ENCODE results near the gene MPV17.

The MPV17 gene

DNA sequence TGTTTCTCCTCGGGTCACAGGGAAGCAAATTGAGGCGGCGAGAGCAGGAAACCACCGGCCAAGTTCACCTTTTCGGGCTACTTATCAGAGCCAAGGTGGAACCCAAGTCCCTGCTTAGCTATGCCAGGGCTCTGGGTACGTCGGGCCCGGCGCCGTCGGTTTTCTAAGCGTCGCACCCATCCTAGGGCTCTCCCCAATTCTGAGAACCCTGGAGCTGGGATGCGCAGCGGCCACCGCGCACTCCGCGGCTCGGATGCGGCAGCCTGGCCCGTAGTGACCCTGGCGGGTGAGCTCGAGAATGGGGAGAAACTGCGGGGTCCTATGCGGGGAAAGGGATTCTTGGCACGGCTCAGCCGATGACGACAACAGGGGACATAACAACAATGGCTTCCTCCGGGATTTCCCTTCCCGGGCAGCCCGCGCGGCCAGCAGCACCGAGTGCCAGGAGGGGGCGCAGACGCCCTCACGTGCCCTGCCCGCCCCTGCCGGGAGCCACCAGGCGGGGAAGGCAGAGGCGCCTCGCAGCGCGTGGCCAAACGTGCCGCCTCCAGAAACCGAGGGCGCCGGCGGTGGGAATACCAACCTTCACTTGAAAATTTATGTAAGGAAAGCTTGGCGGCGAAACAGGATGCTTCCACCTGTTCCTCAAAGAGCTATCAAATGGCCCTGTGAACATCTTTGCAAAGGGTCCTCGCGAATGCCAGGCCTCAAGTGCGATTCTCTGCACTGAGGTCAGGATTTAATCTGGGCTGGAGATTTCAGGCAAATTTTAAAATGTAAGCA lies 58.0 kb downstream of the MPV17 start:
- DNase-seq (ENCODE audit: low spot score) = peak; percentile 85

DNA sequence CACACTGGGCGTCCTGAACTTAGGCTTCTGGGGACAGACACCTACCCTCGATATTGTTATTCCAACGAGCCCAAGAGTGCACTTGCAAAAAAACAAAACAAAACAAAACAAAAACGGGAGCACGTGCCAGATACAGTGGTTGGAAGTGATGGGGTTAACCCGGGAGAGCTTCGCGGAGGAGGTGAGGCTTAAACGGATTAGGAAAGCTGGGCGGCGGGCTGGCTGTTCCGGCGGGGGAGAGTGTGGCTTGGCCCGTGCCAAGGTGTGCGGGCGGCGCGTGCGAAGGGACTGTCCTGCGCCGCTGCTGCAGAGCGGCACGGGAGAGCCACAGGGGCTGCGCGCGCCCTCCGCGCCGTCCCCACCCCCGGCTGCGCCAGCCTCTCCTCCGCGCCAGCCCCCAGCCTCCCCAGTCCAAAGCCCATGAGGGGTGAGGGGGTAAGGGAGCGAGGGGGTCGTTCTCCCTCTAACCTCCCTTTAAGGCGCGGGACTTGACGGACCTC lies 58.6 kb downstream of the MPV17 start:
- DNase-seq (ENCODE audit: low spot score) = no peak

DNA sequence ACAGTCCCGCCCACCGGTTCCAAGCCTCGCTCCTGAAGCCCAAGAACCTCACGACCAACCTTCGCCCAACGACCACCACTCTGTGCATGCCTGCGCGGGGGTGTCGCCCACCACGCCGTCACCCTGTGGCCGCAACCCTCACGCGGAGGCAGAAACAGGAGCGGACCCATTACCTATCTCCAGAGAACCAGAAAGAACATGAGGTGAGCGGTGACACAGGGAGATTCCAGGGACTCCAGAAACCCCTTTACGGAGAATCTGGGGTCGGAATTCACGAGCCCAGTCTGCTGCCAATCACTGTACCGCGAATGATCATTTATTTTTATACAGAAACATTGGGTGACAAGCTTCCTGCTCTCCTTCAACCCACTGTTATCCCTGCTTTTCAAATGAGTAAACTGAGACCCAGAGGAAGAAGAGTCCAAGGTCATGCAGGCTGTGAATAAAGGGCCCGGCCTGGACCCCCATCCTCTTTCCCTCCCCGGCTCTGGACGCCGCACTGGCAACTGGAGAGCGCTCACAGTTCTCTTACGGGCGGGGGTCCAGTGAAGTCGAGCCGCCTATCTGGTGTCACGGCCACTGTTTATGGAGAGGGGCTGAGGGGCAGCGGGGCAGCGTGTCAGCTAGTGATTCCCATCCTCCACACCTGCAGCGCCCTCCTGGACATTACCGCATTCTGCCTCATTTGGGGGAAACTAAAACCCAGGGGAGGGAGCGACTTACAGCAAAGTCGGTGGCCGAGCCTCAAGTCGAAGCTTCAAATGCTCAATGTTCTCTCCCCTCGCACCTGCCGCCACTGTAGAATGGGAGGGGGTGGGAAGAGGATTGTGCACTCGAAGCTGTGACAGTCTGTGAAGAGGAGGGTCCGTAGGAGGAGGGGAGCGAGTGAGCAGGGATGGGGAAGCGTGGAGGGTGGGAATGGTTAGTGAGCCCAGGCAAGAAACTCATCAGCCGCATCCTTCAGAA lies 59.3 kb downstream of the MPV17 start:
- DNase-seq (ENCODE audit: low spot score) = no peak

DNA sequence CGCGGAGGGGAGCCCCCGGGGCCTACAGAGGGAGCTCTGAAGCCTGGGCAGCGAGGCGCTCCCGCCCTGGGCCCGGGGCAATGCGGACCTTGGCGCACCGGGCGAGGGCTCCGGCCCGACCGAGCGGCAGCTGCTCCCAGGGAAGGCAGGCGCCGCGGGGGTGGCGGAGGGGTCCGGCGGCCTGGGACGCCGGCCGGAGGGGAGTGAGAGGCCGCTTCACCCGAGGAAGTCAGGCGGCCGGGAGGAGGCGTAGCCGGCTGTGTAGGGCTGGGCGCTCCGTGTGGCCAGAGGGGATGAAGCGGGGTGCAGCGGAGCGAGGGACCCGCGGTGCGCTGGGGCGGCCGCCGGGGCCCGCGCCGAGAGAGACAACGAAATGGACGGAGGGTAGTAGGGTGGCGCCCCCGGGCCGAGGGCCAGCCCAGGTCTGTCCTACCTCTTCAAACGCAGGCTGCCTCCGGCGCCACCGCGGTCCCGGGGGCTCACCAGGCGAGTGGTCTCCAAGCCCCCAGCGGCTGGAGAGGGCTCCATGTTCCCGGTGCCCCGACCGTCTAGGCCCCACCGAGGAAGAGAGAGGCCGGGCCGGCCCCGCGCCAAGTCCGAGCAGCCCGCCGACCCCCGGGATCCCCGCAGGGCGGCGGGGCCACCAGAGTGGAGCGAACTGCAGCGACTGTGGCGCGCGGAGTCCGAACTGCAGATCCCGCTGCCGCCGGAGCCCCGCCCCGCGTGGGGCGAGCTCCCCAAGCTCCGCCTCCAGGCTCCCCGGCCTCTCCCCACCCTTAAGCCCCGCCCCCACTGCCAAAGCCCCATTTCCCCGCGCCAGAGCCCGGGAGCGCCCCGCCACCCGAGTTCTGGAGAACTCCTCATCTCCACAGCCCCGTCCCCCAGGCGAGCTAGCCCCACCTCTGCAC lies 60.3 kb downstream of the MPV17 start, which contains the start of gene SLC30A3:
Gene SLC30A3, minus strand, starts transcription at position 669 of the 908 bp plus-strand sequence. Its CDS starts 141 bp downstream, at position 528.
- DNase-seq (ENCODE audit: low spot score) = peak; percentile 81

DNA sequence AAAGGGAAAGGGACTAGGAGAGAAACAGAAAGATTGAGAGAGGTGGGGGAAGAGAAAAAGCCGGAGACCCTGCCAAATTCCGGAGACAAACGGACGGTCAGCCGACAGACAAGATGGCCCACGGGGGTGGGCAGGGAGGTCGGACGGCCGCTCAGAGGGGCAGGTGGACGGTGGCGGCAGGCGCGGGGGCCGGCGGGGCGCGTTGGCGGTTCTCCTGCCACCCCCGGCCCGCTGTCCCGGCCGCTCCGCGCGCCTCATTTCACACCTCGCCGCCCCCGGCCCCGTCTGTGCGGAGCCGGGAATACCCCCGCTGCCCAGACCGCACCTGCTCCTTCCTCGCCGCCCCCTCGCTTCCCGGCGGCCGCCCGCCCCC lies 61.0 kb downstream of the MPV17 start:
- no peak for DNase-seq (ENCODE audit: low spot score)

DNA sequence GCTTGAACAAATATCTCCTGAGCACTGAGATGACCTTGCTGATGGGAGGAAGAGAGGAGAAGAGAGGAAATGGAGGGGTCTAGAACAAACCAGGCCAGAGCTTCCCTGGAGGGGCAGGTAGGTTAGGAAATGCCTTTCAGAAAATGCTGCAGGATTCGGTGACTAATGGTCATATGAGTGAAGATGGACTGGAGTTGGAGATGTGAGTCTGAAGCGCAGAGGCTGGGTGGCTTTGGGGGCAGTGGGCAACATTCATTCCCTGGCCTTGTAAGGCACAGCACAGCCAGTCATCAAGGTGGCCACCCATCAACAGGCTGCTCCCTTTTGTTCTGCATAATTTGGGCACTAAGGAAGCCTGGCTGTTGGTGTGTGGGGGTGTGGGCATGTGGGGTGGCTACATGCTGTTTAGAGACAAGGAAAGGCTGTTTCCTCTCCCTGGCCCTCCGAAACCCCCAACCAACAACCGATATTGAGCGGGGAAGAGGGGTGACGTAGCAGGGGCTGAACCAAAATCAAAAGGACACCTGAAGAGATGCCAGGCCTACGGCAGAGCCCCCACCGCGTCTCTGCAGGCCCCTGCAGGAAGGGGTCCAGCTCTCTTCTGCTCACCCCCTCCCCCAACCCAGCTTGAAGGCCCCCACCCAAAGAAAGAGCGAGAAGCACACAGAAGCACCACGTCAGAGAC lies 61.5 kb downstream of the MPV17 start:
- DNase-seq (ENCODE audit: low spot score) = no peak
